ENCODE measurements around the gene HMGB2.

- TF ChIP-seq SIN3A (IDR thresholded peaks at IDR 0.05; ENCODE audit: borderline replicate concordance, insufficient read depth, low read length): no peak
- no peak for TF ChIP-seq POLR2AphosphoS5 (IDR thresholded peaks at IDR 0.05; ENCODE audit: low read depth, low read length)
Measured at GRCh38 chr4:173318240-173318639, 15.9 kb downstream of the HMGB2 start.

Data from PFSK-1 (cell line).